ENCODE measurements around the gene KTI12.

- TF ChIP-seq TCF7L2 (IDR thresholded peaks at IDR 0.05; ENCODE audit: borderline replicate concordance, low read depth, low read length), result no peak
- no peak for TF ChIP-seq CTCF (tag by site-specific recombination; IDR thresholded peaks at IDR 0.05)
- no peak for TF ChIP-seq ZNF544 (tag by site-specific recombination; IDR thresholded peaks at IDR 0.05)
- TF ChIP-seq BCL11B (tag by site-specific recombination; IDR thresholded peaks at IDR 0.05; ENCODE audit: low read depth), result no peak
- TF ChIP-seq ZNF830 (tag by site-specific recombination; IDR thresholded peaks at IDR 0.05; ENCODE audit: low read depth), result no peak
- TF ChIP-seq ZNF10 (tag by site-specific recombination; IDR thresholded peaks at IDR 0.05), result no peak
- TF ChIP-seq HIC1 (tag by site-specific recombination; IDR thresholded peaks at IDR 0.05), result no peak
Measured at GRCh38 chr1:52056937-52057231, 23.3 kb upstream of the KTI12 start.
